Natural killer cell (primary cell): Measurements from ENCODE around the gene AUH. TPM values are rescaled to one million over a fixed set of nuclear protein-coding genes. Genes with fewer than 3 reads are reported as not detected.

ENCODE experiments used
- ATAC-seq, 3 donors: fragments of 150-1000 bp in 2 of 3; fragments of 200-7000 bp in 1 of 3; cut with Tn5 transposase; 1 replicate in 1 of 3; 2 replicates in 2 of 3; pipeline ENCODE4 v1.10.0; 2021; ENCODE audit warnings: mild to moderate bottlenecking in 2 of 3, moderate library complexity in 2 of 3
- DNase-seq, 2 donors: peaks; one replicate each; pipeline versions ENCODE4 v3.0.0 to v3.0.0-alpha.2; 2013 to 2021; ENCODE audit warnings: mixed read lengths in 1 of 2
- H3K27ac ChIP-seq: one replicate; pipeline ENCODE4 v1.5.1; 2013; ENCODE audit warnings: mild to moderate bottlenecking, low read length
- H3K27me3 ChIP-seq: one replicate; pipeline ENCODE4 v1.6.1; 2013; ENCODE audit warnings: low read length; ENCODE audit not compliant: control insufficient read depth, insufficient read depth
- H3K36me3 ChIP-seq: one replicate; pipeline ENCODE4 v1.6.1; 2013; ENCODE audit warnings: low read length; ENCODE audit not compliant: control insufficient read depth, insufficient read depth
- H3K4me1 ChIP-seq: one replicate; pipeline ENCODE4 v1.6.1; 2013; ENCODE audit warnings: low read length; ENCODE audit not compliant: control insufficient read depth, insufficient read depth
- H3K4me3 ChIP-seq: one replicate; pipeline ENCODE4 v1.5.1; 2013; ENCODE audit warnings: low read length
- H3K9me3 ChIP-seq: one replicate; pipeline ENCODE4 v1.6.1; 2013; ENCODE audit warnings: low read length; ENCODE audit not compliant: control insufficient read depth, insufficient read depth
- H3K27ac Mint-ChIP-seq, 2 donors: one replicate each; pipeline ENCODE4 v1.8.0; 2022; ENCODE audit warnings: mild to moderate bottlenecking in 2 of 2, mixed read lengths in 2 of 2, moderate library complexity in 1 of 2
- H3K27me3 Mint-ChIP-seq, 2 donors: one replicate each; pipeline ENCODE4 v1.8.0; 2022; ENCODE audit warnings: low read depth in 2 of 2, mixed read lengths in 2 of 2
- H3K36me3 Mint-ChIP-seq: one replicate; pipeline ENCODE4 v1.8.0; 2022; ENCODE audit warnings: mixed read lengths
- H3K4me1 Mint-ChIP-seq, 2 donors: one replicate each; pipeline ENCODE4 v1.8.0; 2022; ENCODE audit warnings: mixed read lengths in 2 of 2
- H3K4me3 Mint-ChIP-seq: one replicate; pipeline ENCODE4 v1.8.0; 2022; ENCODE audit warnings: mild to moderate bottlenecking, moderate library complexity, mixed read lengths
- H3K9me3 Mint-ChIP-seq, 2 donors: one replicate each; pipeline ENCODE4 v1.8.0; 2022; ENCODE audit warnings: mixed read lengths in 2 of 2
- WGBS: methylation state at CpG from one replicate; pipeline ENCODE4 v1.1.7; 2013; ENCODE audit warnings: missing lambda C conversion rate; ENCODE audit not compliant: insufficient coverage; 5-methylcytosine and 5-hydroxymethylcytosine counted together
- intact Hi-C: fragments of 100-400 bp; cut with micrococcal nuclease; formaldehyde crosslinking; loops from one replicate; pipeline ENCODE4 v1.14.2; 2022
- total RNA-seq, 4 donors: library from RNA; stranded (reverse); fragments of 120-200 nt in 1 of 4; gene quantifications; one replicate each; pipeline versions ENCODE4 v1.2.3 to v1.2.4, GENCODE V29; 2013 to 2022
- TF ChIP-seq, protein P1 (sequence below): fragments of 200-600 bp; IDR thresholded peaks from one replicate; pipeline ENCODE4 v1.8.0; 2022; ENCODE audit warnings: antibody characterized with exemption

The AUH gene
- total RNA-seq, 3 donors from 2014 or later (not counting 1 experiment from before 2014, with no cell fraction given), result 26.7 to 36.6 (median 34.9) TPM

DNA sequence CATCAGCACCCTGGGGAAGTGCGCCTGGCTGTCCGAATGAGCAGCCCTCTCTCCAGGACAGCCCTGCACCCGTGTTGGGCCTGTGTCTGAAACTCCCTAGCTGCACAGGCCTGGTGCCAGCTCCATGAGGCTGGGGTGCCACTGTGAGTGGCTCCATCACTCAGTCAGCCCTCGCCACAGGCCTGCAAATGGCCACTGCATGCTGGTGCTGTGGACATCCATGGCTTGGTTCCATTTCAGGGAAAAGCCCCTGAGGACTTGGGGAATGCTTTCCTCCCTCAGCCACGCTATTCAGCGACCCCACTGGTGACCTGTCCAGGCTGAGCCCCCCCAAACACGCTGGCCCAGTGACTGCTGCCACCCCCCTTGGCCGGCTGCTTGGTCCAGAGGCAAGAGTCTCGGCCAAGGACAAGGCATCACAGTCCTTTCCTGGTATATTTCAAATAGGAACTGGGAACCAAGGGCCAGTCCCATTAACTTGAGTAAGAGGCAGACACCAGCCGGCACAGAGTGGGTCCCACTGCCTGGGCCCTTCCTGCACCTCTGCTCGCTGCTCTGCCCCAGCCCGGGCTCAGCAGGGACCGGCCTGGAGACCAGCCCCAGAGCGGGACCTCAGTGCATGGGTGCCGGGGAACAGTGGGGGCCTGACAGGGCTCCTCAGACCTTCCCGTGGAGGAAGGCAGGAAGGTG, 181.3 kb downstream of the AUH start:
- ATAC-seq, result no peak

DNA sequence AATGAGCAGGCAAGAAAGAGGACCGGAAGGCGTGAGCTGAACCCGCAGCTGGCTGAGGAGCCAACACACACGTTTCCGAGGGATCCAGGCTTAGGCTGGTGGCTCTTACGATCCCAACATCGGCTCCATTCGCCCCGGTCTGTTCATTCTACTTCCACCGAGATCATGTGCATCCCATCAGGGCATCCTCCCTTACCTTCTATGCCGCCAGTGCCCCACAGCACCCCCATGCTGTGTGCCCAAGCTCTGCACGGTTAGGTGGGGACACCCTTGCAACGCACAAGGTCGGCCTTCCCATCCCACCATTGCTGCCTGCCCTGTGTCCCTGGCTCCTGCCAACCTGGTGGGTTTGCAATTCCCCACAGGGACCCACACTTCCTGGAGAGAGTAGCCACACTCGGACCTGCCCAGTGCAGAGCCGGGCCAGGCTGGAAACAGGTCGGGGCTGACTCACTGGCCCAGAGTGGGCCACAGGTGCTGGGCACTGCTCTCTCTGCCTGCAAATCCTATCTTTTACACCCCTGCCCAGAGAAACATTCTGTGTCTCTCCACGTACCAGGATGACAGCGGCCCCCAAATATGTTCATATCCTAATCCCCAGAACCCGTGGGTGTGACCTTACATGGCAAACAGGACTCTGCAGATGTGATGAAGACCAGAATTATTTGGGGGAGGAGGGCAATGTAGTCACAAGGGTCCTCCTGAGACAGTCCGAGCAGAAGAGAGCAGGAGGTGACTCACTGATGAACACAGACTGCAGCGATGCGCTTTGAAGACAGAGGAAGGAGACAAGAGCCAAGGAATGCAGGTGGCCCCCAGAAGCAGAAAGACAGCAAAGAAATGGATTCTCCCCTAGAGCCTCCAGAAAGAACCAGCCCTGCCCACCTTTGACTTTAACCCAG, 182.2 kb downstream of the AUH start:
- no peaks in the 10 kb centered on the region for H3K36me3 Mint-ChIP-seq
- peaks cover 32 to 42% of the 10 kb centered on the region in 2 donors for H3K4me1 Mint-ChIP-seq
- Histone ChIP-seq H3K4me3 (no peak overlapping the region), H3K4me1 (peaks cover 31% of the 10 kb centered on the region), H3K27ac (no peak overlapping the region), H3K9me3 (no peaks in the 10 kb centered on the region), H3K27me3 (no peaks in the 10 kb centered on the region), H3K36me3 (no peaks in the 10 kb centered on the region)
- ATAC-seq (no peak), DNase-seq (no peak)
- no peak overlapping the region for H3K4me3 Mint-ChIP-seq
- peaks cover 0 to 3% of the 10 kb centered on the region in 2 donors for H3K9me3 Mint-ChIP-seq
- H3K27ac Mint-ChIP-seq, result no peak overlapping the region
- TF ChIP-seq, protein P1, sequence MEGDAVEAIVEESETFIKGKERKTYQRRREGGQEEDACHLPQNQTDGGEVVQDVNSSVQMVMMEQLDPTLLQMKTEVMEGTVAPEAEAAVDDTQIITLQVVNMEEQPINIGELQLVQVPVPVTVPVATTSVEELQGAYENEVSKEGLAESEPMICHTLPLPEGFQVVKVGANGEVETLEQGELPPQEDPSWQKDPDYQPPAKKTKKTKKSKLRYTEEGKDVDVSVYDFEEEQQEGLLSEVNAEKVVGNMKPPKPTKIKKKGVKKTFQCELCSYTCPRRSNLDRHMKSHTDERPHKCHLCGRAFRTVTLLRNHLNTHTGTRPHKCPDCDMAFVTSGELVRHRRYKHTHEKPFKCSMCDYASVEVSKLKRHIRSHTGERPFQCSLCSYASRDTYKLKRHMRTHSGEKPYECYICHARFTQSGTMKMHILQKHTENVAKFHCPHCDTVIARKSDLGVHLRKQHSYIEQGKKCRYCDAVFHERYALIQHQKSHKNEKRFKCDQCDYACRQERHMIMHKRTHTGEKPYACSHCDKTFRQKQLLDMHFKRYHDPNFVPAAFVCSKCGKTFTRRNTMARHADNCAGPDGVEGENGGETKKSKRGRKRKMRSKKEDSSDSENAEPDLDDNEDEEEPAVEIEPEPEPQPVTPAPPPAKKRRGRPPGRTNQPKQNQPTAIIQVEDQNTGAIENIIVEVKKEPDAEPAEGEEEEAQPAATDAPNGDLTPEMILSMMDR, result no peak
- no peaks in the 10 kb centered on the region for H3K27me3 Mint-ChIP-seq
- 93% methylated on average over 23 of the region's 23 CpGs for WGBS
- intact Hi-C loops, result no loop called here

More for the DNA sequence above, 181.3 kb downstream of the AUH start:
- Histone ChIP-seq H3K36me3 (no peaks in the 10 kb centered on the region), H3K27ac (no peak overlapping the region), H3K27me3 (no peaks in the 10 kb centered on the region), H3K4me1 (peaks cover 31% of the 10 kb centered on the region), H3K4me3 (no peak overlapping the region), H3K9me3 (no peaks in the 10 kb centered on the region)
- H3K27ac Mint-ChIP-seq, result no peak overlapping the region
- H3K4me1 Mint-ChIP-seq, result peaks cover 23 to 33% of the 10 kb centered on the region in 2 donors
- H3K27me3 Mint-ChIP-seq, result no peaks in the 10 kb centered on the region
- no peak overlapping the region for H3K4me3 Mint-ChIP-seq
- no peaks in the 10 kb centered on the region for H3K36me3 Mint-ChIP-seq
- WGBS, result 97% methylated on average over 16 of the region's 16 CpGs
- TF ChIP-seq, protein P1, result no peak
- intact Hi-C loops, result no loop called here
- no peaks in the 10 kb centered on the region for H3K9me3 Mint-ChIP-seq
- DNase-seq, result no peak

DNA sequence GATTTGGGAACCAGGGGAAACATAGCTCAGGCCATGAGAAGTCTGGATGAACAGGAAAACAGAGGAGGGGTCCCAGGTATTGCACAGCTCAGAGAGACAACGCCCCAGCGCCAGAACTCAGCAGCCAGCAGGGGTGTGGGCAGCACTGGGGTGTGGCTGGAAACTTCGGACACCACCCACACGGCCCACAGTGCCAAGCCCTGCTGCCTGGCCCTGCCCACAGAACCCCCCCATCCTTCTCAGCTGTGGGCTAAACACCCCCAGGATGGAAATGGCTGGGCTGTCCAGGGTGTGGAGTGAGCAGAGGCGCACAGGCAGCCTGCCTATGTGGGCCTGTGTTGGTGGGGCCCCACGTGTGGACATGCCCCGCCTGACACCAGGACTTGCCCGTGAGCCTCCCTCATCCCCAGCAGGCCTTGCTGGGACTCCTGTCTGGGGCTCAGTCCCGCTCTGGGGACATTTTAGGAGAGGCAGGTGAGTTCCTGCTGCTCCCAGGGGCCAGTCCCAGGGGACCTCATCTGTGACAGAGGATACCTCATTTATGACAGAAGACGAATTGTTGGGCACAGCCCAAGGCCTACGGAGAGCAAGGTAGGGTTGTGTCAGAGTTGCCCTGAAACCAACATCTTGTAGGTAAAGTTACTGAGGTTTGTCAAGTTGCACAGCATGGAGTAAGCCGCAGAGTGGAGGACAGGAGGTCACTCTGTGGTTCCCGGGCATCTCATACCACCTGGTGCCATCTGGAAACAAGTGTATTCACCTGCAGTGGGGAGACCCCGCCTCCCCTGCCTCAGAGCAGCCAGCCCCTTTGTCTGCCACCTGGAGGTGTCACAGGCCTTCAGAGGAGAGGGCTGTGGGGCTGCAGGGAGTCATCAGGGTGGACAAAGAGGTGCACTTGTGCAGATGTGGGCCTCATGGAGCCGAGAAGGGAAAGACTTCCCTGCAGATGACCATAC, 183.2 kb downstream of the AUH start:
- H3K9me3 ChIP-seq, result no peaks in the 10 kb centered on the region
- DNase-seq (no peak), ATAC-seq (peak in 2 of 3 donors; percentile 13 to 22)
- intact Hi-C loops, result no loop called here
- H3K4me1 ChIP-seq, result peaks cover 31% of the 10 kb centered on the region
- Mint-ChIP-seq H3K36me3 (no peaks in the 10 kb centered on the region), H3K4me1 (peaks cover 38 to 50% of the 10 kb centered on the region in 2 donors), H3K27me3 (no peaks in the 10 kb centered on the region), H3K4me3 (peak overlapping the region; percentile 71), H3K27ac (peak overlapping the region; percentile 73 to 80), H3K9me3 (peaks cover 0 to 3% of the 10 kb centered on the region in 2 donors)
- H3K4me3 ChIP-seq, result no peak overlapping the region
- TF ChIP-seq, protein P1, result no peak
- no peak overlapping the region for H3K27ac ChIP-seq
- 74% methylated on average over 15 of the region's 15 CpGs for WGBS
- H3K36me3 ChIP-seq, result no peaks in the 10 kb centered on the region
- H3K27me3 ChIP-seq, result no peaks in the 10 kb centered on the region
